NOMO-1 treated with dmso at 0.1 percent for 144 hours (cell line): ENCODE measurements around the gene CHST11.

Experiments
- DNase-seq: peaks from one replicate; lab custom pipeline; 2025; ENCODE audit not compliant: unreplicated experiment; lab: John Stamatoyannopoulos, UW

The CHST11 gene

GRCh38 chr12:104459368-104459909 lies 2.7 kb downstream of the CHST11 start:
- no peak for DNase-seq

DNA sequence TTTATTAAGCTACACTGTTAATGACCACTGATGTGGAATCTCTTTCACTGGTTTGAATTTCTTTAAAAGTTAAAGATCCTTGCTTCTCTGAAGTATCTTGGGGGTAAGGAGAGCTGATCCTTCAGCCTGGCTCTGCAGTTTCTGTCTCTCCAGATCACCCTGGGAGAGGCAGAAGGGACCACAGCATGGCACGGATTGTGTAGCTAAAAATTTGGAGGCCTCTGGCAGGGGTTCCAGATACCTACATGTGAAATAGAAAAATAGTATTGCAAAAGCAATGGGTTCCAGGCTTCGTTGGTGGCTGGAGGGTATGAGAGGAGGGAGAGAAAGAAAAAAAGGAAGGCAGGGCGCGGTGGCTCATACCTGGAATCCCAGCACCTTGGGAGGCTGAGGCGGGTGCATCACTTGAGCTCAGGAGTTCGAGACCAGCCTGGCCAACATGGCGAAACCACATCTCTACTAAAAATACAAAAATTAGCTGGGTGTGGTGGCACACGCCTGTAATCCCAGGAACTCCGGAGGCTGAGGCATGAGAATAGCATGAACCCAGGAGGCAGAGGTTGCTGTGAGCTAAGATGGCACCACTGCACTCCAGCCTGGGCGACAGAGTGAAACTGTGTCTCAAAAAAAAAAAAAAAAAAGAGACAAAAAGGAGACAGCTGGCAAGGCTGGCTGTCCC lies 3.4 kb downstream of the CHST11 start:
- no peak for DNase-seq

DNA sequence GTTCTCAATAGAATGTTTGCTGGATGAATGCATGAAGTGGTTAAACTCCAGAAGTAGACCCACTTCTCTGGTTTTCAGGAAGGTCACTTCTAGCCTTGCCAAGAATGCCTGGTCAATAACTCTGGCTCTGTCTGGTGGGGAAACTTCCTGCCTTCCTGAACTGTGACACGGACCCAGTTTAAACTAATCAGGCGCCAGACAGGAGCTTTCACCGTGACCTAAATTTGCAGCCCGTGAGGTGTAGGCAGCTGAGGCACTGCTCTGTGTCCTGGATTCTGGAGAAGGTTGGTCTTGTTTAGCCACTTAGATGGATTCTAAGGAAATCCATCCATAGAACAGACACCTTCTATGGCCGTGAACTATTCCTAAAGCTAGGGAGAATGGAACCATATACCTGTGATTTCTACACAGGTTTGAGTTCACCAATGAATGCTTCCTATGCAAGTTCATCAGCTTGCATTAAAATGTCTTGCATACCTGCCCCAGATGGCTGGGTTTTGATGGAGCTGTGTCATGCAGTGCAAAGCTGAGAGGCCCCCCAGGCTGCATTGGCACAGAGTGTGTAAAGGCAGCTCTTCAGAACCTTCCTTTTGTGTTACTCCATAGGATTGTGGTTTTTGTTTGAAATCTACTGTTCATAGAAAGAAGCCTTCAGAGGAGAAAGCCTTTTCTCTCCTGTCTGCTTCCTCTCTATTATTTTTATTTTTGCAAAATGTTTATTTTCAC lies 4.4 kb downstream of the CHST11 start:
- DNase-seq: no peak

- DNase-seq: no peak
Measured at GRCh38 chr12:104462325-104462724, 5.6 kb downstream of the CHST11 start.

DNA sequence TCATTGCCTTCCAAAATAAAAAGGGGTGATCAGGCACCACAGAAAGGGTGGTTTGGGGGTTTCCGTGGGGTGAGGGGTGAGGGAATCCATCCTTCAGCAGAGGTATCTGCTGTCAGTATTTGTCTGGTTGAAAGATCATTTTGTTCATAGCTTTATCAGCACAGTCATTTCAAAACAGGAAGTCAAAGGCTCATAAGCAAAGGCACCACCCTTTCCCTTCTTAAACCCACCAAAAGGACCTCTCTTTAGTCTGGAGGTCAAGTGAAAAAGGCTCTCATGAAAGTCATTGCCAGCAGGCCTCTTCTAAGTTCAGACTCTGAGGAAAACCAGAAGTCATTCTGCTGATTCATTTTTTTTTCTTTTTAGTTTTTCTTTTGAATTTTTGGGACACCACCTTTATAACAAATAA lies 6.2 kb downstream of the CHST11 start:
- peak; percentile 78 for DNase-seq

DNA sequence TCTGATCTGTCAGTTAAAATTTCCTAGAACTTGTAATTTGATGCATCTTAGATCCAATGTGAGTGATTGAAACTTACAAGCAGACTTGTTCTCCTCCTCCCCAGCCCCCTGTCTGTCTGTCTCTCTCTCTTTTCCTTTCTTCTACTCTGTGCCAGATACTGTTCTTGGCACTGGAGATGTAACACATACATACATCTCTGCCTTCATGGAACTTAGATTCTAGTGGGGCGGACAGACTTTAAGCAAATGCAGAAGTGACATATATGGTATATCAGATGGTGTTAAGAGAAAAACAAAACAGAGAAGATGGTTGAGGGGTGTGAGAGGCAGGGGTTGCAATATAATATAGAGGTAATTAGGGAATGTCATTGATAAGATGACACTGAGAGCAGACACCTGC lies 6.6 kb downstream of the CHST11 start:
- no peak for DNase-seq

GRCh38 chr12:104464899-104465298 lies 8.2 kb downstream of the CHST11 start:
- DNase-seq: no peak

GRCh38 chr12:104466709-104467345 lies 10.1 kb downstream of the CHST11 start:
- no peak for DNase-seq

DNA sequence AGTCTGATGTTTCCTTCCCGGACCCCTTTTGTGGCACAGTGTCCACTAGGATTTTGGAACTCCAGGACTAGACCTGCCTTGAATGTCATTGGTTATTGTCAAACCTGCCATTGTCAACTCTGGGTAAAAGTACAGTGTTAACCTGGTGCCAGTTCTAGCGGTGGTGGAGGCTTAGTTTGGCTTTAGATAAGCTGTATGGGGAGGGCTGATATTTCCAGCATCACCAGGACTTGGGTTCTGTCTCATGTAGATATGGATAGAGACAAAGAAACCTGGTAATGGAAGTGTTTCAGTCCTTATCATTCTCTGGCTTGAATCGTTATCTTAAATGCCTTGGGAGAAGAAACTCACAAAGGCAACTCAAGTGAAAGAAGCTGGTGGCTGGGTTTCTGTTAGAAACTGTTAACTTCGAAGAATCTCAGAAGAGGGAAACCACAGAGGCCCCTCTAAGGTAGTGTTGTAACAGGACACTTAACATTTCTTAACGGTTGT lies 10.6 kb downstream of the CHST11 start:
- DNase-seq: peak; percentile 39

- no peak for DNase-seq
Measured at GRCh38 chr12:104468371-104468770, 11.6 kb downstream of the CHST11 start.

- DNase-seq: peak; percentile 81
Measured at GRCh38 chr12:104469066-104469465, 12.3 kb downstream of the CHST11 start.

DNA sequence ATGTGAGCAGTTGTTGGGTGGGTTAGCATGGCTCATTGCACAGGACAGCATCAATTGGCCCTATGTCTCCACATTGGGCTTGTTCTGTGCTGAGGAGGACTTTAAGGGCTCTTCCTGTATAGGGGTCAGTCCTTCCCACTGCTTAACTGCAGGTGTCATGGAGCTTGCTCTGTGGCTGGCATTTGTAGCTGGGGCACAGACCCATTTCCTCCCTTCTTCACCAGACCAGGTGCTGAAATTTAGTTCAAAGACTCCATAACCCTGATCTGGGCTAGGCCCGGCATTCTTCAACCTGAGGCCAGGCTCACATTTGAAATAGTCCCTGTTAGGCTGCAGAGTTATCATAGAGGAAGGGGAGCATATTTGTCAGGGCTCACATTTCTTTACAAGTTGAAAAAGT lies 12.8 kb downstream of the CHST11 start:
- DNase-seq: no peak

- DNase-seq: no peak
Measured at GRCh38 chr12:104470521-104470920, 13.8 kb downstream of the CHST11 start.

- peak; percentile 73 for DNase-seq
Measured at GRCh38 chr12:104471336-104471735, 14.6 kb downstream of the CHST11 start.

DNA sequence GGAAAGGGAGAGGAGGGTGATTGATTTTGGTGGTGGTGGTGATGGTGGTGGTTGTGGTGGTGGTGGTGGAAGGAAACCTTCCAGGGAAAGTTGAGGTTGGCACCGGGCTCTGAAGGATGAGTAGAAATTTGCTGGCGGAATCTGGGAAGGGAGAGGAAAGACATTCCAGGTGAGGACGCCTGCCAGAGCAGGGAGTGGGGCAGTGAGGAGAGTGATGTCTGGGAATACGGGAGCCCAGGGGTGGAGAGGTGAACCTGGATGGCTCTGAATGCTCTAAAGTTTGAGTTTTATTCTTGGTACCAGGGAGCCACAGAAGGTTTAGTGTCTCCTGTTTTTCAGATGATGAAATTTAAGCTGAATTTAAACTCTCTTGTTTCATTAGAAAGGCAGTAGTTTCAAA lies 16.0 kb downstream of the CHST11 start:
- no peak for DNase-seq

DNA sequence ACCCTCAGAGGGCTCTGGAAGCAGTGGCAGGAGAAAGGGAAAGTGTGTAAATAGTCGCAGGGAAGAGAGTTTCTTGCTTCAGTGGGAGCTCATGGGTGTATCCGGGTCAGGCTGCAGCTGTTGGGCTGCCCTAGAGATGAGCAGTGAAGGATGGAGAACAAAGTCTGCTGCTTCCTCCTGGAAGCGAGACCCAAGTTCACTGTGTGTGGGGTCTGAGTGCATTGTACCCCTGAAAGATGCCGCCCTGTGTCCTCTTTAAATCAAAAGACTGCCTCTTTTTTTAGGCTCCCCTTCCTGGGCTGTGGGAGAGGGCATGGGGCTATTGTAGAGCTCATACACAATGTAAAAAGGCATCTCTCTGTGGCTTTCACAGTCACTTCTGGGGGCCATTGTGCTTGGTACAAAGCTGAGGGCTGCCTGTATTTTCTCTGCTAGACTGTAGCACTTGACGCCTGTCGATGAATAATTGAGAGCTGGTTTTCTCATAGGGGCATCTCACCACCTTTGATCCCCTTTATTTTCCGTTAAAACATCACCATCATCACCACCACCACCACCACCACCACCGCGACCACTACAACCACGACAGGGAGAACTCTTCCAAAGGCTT lies 16.7 kb downstream of the CHST11 start:
- DNase-seq: no peak

DNA sequence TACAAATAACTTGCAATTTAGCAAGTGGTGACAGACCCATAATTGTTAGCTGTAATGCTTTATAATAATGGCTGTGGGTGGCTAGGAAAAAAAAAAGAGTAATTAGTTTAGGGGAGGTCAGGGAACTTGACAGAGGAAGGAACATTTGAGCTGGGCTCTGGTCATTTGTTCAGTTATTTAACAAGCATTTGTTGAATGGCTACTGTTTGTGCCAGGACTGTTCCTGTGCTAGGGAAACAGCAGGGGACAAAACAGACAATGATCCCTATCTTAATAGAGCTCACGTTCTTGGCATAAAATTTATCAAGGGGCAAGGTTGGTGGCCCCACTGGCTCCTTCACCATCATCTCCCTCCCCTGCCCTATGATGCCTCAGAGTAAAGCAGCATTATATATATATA lies 18.5 kb downstream of the CHST11 start:
- no peak for DNase-seq

DNA sequence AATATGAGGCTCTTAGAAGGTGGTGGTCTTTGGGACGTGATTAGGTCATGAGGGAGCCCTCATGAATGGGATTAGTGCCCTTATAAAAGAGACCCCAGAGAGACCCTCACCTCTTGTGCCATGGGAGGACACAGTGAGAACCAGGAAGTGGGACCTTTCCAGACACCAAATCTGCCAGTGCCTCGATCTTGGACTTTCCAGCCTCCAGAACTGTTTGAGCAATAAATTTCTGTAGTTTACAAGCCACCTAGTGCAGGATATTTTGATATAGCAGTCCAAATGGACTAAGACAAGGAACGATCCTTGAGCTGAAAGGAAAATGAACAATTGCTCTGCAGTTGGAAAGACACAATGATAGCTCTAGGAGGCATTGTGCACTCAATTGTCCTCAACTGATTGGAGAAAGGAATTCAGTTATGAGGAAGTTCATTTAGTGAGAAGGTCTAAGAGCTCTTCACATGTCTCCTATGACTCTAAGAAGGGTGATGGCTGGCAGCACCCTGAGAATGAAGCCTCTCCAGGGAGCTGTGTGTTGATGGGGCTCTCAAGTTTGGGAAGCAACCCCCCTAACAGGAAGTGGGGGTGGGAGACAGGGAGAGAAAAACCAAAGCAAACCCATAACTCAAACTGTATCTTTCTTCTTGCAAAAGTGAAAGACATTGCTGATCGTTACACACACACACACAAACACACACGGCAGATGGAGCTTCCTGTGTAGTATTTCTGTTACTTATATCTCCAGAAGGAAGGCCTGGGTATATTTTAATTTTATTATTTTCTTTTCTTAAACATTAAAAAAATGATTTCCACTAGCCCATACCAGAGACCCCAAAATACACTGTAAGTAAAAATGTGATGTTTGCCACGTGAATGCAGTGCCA lies 21.0 kb downstream of the CHST11 start:
- DNase-seq: peak; percentile 31

- peak; percentile 86 for DNase-seq
Measured at GRCh38 chr12:104478396-104479122, 21.8 kb downstream of the CHST11 start.
